ENCODE results near the gene SPATA18. TPM values are rescaled to one million over a fixed set of nuclear protein-coding genes. Genes with fewer than 3 reads are reported as not detected.

The SPATA18 gene
- total and polyA plus RNA-seq, 10 donors = 0.18 to 3.3 (median 0.68) TPM

DNA sequence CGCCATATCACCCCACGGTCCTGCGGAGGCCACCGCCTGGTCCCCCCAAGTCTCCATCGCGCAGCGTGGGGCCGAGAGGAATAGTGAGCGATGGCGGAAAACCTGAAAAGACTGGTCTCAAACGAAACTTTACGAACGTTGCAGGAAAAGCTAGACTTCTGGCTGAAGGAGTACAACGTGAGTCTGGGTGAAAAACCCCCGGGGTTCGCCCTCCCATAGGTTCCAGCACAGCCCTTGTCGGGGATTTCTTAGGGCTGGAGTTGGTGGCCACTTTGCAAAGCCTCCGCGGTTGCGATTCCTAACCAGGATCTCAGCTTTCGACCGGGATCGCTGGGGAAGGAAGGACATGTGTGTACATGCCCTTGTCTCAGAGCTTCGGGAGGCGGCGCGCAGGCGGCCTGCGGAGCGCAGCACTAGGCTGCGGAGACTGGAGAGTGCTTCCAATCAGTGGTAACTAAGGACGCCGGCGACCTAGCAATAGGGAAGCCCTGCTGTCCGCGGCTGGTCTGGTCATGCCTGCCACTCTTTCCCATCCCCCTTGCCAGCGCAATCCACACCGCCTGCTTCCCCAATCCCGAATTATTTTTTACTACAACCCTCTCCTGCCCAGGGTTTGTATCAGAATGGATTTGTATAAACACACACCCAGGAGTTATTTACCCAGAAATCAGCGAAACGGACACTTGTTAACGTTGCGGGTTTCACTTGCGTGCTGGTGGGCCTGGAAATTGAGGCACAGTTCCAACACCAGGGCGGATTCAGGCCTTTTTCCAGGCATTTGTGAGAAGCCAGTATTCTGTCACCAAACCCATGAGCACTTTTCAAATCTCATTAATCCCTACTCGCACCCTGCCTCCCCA, 741 bp downstream of the SPATA18 start:
- DNase-seq = peak; percentile 80
- intact Hi-C loops (cut with DNase I; ENCODE audit: low total_unique reads) = no loop called here
- WGBS, 5 donors = 3 to 6% (median 4%) methylated on average over 35 to 46 of the region's 46 CpGs
- Histone ChIP-seq H3K27ac (peak overlapping the region in 4 of 8 donors; percentile 5 to 57 (median 46)), H3K4me3 (peak overlapping the region; percentile 30 to 66 (median 52)), H3K27me3 (replicated peaks in 1 of 7) (peaks cover 0 to 82% (median 22%) of the 10 kb centered on the region in 7 donors), H3K36me3 (no peaks in the 10 kb centered on the region), H3K4me1 (peaks cover 4 to 23% (median 21%) of the 10 kb centered on the region in 6 donors), H3K9me3 (no peaks in the 10 kb centered on the region)
- no peak for TF ChIP-seq POLR2A (IDR thresholded peaks at IDR 0.05)
- TF ChIP-seq POLR2AphosphoS5 (IDR thresholded peaks at IDR 0.05) = peak in 1 of 3 donors; percentile 62

DNA sequence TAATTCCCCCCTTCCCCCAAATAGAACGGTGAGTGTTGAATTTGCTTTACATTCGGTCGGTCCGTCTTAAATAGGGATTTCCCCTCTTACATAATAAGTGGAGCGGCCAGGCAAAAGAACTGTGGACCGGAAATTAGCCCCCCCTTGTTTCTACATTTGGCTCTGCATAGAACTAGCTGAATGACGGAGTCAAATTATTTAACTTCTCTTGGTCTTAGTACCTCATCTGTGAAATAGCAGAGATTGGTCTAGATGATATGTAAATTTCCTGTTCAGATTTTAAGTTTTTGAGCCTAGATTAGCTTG, 1.3 kb downstream of the SPATA18 start:
- intact Hi-C loops (cut with DNase I; ENCODE audit: low total_unique reads) = no loop called here
- DNase-seq = no peak
- H3K27me3 ChIP-seq (replicated peaks in 1 of 7) = peaks cover 0 to 76% (median 20%) of the 10 kb centered on the region in 7 donors
- H3K27ac ChIP-seq = peak overlapping the region in 2 of 8 donors; percentile 49 to 57
- no peaks in the 10 kb centered on the region for H3K9me3 ChIP-seq
- peaks cover 4 to 23% (median 21%) of the 10 kb centered on the region in 6 donors for H3K4me1 ChIP-seq
- no peak for TF ChIP-seq POLR2A (IDR thresholded peaks at IDR 0.05)
- no peak for TF ChIP-seq POLR2AphosphoS5 (IDR thresholded peaks at IDR 0.05)
- TF ChIP-seq, protein P1, sequence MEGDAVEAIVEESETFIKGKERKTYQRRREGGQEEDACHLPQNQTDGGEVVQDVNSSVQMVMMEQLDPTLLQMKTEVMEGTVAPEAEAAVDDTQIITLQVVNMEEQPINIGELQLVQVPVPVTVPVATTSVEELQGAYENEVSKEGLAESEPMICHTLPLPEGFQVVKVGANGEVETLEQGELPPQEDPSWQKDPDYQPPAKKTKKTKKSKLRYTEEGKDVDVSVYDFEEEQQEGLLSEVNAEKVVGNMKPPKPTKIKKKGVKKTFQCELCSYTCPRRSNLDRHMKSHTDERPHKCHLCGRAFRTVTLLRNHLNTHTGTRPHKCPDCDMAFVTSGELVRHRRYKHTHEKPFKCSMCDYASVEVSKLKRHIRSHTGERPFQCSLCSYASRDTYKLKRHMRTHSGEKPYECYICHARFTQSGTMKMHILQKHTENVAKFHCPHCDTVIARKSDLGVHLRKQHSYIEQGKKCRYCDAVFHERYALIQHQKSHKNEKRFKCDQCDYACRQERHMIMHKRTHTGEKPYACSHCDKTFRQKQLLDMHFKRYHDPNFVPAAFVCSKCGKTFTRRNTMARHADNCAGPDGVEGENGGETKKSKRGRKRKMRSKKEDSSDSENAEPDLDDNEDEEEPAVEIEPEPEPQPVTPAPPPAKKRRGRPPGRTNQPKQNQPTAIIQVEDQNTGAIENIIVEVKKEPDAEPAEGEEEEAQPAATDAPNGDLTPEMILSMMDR (IDR thresholded peaks at IDR 0.05 in 8 of 11, conservative IDR thresholded peaks at IDR 0.05 in 3 of 11) = no peak
- H3K4me3 ChIP-seq = peak overlapping the region in 6 of 8 donors; percentile 44 to 66 (median 55)
- 0 to 14% (median 7%) methylated on average over 7 of the region's 7 CpGs for WGBS, 5 donors
- no peaks in the 10 kb centered on the region for H3K36me3 ChIP-seq

DNA sequence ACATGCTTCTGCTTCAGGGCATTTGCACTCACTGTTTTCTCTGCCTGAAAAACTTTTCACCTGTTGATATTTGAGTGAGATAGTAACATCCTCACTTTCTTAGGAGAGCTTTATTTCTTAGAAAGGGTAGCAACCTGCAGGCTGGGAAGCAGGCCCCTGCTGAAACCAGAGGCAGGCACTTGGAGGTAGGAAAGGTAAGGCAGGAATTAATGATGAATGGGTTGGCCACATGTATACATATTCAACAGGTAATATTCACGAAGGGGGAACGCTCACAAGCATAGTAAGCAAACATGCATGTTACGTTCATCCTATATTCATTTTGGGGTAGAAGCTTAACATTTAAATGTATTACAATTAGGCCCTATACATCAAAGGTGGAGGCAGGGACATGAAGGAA, 3.1 kb downstream of the SPATA18 start:
- Histone ChIP-seq H3K27ac (no peak overlapping the region), H3K4me1 (peaks cover 4 to 23% (median 21%) of the 10 kb centered on the region in 6 donors), H3K4me3 (no peak overlapping the region), H3K27me3 (replicated peaks in 1 of 7) (peaks cover 0 to 59% (median 16%) of the 10 kb centered on the region in 7 donors), H3K36me3 (no peaks in the 10 kb centered on the region), H3K9me3 (no peaks in the 10 kb centered on the region)
- no peak for DNase-seq
- 91 to 96% (median 92%) methylated on average over 3 of the region's 3 CpGs for WGBS, 5 donors
- TF ChIP-seq, protein P1 (IDR thresholded peaks at IDR 0.05 in 8 of 11, conservative IDR thresholded peaks at IDR 0.05 in 3 of 11) = no peak
- TF ChIP-seq POLR2AphosphoS5 (IDR thresholded peaks at IDR 0.05) = no peak
- TF ChIP-seq POLR2A (IDR thresholded peaks at IDR 0.05) = no peak
- intact Hi-C loops (cut with DNase I; ENCODE audit: low total_unique reads) = no loop called here

DNA sequence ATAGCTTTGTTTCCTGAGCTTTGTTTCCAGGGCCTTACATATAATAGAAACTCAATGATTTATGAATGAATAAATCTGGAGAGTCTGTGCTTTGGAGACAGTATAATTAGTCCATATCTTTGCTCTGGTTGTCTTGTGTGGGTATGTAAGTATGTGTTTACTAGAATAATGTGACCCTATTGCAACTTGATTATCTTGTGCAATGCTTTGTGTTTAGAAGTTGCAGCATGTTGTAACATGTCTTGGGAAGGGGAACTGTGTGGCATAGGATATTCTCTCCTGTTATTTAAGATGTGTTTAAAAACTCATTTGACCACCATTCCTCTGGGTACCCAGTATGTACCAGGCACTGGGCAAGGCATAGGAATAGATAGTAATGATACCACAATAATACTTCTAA, 6.1 kb downstream of the SPATA18 start:
- peaks cover 0 to 30% (median under 1%) of the 10 kb centered on the region in 7 donors for H3K27me3 ChIP-seq (replicated peaks in 1 of 7)
- H3K27ac ChIP-seq = no peak overlapping the region
- H3K4me3 ChIP-seq = no peak overlapping the region
- H3K9me3 ChIP-seq = no peaks in the 10 kb centered on the region
- DNase-seq = no peak
- peaks cover 1 to 10% (median 6%) of the 10 kb centered on the region in 6 donors for H3K4me1 ChIP-seq
- TF ChIP-seq POLR2AphosphoS5 (IDR thresholded peaks at IDR 0.05) (no peak), POLR2A (IDR thresholded peaks at IDR 0.05) (no peak)
- TF ChIP-seq, protein P1 (IDR thresholded peaks at IDR 0.05 in 8 of 11, conservative IDR thresholded peaks at IDR 0.05 in 3 of 11) = no peak
- intact Hi-C loops (cut with DNase I; ENCODE audit: low total_unique reads) = no loop called here
- no peaks in the 10 kb centered on the region for H3K36me3 ChIP-seq

Measured in spleen (tissue), 11 donors.